ENCODE data around the gene PHF2. TPM values are rescaled to one million over a fixed set of nuclear protein-coding genes. Genes with fewer than 3 reads are reported as not detected.

PHF2 gene
- total and polyA plus RNA-seq, 2 experiments from 2014 or later: 4.3 to 11.8 TPM

DNA sequence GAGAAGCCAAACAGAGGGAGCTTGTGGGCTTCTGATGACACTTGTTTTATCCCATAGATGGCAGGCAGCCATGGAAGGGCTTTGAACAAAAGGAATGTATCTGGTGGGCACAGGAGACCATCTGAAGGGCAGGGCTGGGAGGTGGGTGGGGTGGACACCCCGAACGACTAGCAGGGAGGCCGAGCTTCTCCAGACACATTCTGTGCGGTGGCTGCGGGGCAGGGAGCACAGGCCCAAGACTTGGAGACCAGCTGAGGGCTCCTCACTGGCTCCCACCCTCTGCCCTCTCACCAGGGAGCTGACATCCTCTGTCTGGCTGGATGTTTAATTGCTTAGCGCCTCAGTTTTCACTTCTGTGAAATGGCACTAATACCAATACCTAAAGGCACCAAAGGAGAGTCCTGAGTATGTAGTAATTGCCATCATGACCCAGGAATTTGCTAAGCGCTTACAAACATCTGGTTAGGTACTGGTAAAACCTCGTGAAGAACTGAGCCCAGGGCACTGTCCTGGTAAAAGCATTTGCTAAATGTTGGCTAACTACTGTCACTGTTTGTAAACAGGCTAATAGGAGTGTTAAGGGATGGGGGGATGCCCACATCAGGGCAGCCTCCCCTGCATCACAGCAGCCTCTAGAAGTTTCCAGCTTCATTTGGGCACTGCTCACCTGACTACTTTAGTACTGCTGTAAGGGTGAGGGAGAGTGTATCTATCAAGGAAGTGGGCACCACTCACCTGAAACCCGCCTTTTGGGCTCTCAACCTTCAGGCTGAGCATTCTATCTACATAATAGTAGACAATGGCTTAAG is 2.1 kb upstream of the PHF2 start (continued):
- TF ChIP-seq, protein P1, sequence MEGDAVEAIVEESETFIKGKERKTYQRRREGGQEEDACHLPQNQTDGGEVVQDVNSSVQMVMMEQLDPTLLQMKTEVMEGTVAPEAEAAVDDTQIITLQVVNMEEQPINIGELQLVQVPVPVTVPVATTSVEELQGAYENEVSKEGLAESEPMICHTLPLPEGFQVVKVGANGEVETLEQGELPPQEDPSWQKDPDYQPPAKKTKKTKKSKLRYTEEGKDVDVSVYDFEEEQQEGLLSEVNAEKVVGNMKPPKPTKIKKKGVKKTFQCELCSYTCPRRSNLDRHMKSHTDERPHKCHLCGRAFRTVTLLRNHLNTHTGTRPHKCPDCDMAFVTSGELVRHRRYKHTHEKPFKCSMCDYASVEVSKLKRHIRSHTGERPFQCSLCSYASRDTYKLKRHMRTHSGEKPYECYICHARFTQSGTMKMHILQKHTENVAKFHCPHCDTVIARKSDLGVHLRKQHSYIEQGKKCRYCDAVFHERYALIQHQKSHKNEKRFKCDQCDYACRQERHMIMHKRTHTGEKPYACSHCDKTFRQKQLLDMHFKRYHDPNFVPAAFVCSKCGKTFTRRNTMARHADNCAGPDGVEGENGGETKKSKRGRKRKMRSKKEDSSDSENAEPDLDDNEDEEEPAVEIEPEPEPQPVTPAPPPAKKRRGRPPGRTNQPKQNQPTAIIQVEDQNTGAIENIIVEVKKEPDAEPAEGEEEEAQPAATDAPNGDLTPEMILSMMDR (conservative IDR thresholded peaks at IDR 0.05; ENCODE audit: low read depth in 2 of 2): no peak

DNA sequence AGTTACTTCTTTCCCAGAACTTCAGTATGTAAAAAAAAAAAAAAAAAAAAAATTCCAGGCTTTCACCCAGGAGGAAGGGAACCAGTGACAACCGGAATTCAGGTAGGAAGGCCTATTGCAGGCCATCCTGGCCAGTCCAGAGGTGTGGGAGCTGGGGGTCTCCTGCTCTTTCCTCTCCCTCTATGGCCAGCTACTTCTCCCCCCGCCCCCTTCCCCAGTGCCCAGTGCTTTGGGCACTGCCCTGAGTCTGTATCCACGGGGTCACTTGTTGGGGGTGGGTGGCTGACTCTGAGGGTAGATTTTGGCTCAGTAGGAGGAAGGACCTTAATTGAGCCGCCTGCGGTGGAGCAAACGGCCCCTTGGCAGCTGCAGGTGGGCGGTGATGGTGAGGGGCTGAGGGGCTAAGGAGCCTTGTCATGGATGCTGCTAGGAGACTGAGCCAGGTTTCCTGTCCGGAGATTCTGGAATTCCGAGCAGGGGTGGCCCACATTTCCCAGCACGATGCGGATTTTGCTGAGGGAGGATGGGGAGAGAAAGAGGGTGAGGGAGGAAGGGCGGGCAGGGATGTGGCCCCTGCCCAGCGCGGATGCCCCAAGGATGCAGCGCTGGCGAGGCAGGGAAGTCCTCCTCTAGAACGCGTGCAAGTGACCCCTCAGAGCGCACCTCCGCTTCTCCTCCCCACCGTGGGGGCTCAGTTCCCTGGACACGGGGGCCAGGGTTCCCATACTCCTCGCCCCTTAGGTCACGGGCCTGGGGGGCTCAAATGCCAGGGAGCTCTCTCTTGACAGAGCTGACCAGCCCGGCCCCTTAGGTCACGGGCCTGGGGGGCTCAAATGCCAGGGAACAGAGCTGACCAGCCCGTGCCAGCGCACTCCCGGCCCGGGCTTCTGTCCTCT is 1.2 kb upstream of the PHF2 start:
- Histone ChIP-seq H3K9me2 (ENCODE audit: insufficient read depth) (no peaks in the 10 kb centered on the region), H3K4me1 (ENCODE audit: insufficient read depth) (peaks cover 24% of the 10 kb centered on the region), H3K4me3 (peak overlapping the region; percentile 83), H3K27me3 (ENCODE audit: insufficient read depth) (peaks cover 23% of the 10 kb centered on the region; the same call in 1 of the 2 replicates), H3K27ac (ENCODE audit: low read depth) (no peak overlapping the region), H3K36me3 (ENCODE audit: insufficient read depth) (no peaks in the 10 kb centered on the region), H3K4me2 (peak overlapping the region; percentile 99), H3F3A (replicated peaks; ENCODE audit: low read depth) (peaks cover 6% of the 10 kb centered on the region; the same call in 1 of the 2 replicates), H2AFZ (peak overlapping the region; percentile 90), H3K79me2 (replicated peaks; ENCODE audit: insufficient read depth) (peaks cover 12% of the 10 kb centered on the region), H4K20me1 (replicated peaks; ENCODE audit: insufficient read depth) (peaks cover 5% of the 10 kb centered on the region; the same call in 1 of the 2 replicates)
- H3K9me3 Mint-ChIP-seq: peaks cover 7% of the 10 kb centered on the region; the same call in 2 of the 3 replicates
- peak overlapping the region; percentile 88 for H3K4me3 Mint-ChIP-seq
- H3K36me3 Mint-ChIP-seq (ENCODE audit: low read depth): peaks cover 12% of the 10 kb centered on the region; the same call in 2 of the 3 replicates
- H3K27me3 Mint-ChIP-seq (ENCODE audit: insufficient read depth, low read depth, poor library complexity): peaks cover 28% of the 10 kb centered on the region
- TF ChIP-seq JUNB (IDR thresholded peaks at IDR 0.05; ENCODE audit: unreplicated experiment) (no peak), POLR2AphosphoS5 (IDR thresholded peaks at IDR 0.05; ENCODE audit: low read depth) (no peak)
- TF ChIP-seq, protein P2, sequence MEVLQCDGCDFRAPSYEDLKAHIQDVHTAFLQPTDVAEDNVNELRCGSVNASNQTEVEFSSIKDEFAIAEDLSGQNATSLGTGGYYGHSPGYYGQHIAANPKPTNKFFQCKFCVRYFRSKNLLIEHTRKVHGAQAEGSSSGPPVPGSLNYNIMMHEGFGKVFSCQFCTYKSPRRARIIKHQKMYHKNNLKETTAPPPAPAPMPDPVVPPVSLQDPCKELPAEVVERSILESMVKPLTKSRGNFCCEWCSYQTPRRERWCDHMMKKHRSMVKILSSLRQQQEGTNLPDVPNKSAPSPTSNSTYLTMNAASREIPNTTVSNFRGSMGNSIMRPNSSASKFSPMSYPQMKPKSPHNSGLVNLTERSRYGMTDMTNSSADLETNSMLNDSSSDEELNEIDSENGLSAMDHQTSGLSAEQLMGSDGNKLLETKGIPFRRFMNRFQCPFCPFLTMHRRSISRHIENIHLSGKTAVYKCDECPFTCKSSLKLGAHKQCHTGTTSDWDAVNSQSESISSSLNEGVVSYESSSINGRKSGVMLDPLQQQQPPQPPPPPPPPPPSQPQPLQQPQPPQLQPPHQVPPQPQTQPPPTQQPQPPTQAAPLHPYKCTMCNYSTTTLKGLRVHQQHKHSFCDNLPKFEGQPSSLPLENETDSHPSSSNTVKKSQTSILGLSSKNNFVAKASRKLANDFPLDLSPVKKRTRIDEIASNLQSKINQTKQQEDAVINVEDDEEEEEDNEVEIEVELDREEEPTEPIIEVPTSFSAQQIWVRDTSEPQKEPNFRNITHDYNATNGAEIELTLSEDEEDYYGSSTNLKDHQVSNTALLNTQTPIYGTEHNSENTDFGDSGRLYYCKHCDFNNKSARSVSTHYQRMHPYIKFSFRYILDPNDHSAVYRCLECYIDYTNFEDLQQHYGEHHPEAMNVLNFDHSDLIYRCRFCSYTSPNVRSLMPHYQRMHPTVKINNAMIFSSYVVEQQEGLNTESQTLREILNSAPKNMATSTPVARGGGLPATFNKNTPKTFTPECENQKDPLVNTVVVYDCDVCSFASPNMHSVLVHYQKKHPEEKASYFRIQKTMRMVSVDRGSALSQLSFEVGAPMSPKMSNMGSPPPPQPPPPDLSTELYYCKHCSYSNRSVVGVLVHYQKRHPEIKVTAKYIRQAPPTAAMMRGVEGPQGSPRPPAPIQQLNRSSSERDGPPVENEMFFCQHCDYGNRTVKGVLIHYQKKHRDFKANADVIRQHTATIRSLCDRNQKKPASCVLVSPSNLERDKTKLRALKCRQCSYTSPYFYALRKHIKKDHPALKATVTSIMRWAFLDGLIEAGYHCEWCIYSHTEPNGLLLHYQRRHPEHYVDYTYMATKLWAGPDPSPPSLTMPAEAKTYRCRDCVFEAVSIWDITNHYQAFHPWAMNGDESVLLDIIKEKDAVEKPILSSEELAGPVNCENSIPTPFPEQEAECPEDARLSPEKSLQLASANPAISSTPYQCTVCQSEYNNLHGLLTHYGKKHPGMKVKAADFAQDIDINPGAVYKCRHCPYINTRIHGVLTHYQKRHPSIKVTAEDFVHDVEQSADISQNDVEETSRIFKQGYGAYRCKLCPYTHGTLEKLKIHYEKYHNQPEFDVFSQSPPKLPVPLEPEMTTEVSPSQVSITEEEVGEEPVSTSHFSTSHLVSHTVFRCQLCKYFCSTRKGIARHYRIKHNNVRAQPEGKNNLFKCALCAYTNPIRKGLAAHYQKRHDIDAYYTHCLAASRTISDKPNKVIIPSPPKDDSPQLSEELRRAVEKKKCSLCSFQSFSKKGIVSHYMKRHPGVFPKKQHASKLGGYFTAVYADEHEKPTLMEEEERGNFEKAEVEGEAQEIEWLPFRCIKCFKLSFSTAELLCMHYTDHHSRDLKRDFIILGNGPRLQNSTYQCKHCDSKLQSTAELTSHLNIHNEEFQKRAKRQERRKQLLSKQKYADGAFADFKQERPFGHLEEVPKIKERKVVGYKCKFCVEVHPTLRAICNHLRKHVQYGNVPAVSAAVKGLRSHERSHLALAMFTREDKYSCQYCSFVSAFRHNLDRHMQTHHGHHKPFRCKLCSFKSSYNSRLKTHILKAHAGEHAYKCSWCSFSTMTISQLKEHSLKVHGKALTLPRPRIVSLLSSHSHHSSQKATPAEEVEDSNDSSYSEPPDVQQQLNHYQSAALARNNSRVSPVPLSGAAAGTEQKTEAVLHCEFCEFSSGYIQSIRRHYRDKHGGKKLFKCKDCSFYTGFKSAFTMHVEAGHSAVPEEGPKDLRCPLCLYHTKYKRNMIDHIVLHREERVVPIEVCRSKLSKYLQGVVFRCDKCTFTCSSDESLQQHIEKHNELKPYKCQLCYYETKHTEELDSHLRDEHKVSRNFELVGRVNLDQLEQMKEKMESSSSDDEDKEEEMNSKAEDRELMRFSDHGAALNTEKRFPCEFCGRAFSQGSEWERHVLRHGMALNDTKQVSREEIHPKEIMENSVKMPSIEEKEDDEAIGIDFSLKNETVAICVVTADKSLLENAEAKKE (CRISPR knock-in tag; IDR thresholded peaks at IDR 0.05): no peak
- peaks cover 30% of the 10 kb centered on the region for H3K4me1 Mint-ChIP-seq
- H3K27ac Mint-ChIP-seq: no peak overlapping the region
- DNase-seq (ENCODE audit: low spot score) (peak; percentile 54), ATAC-seq (peak; percentile 20)
